GM23248 (cell line): ENCODE data around the gene PID1. TPM values are rescaled to one million over a fixed set of nuclear protein-coding genes. Genes with fewer than 3 reads are reported as not detected.

ENCODE experiments used
- DNase-seq: peaks from one replicate; pipeline ENCODE4 v3.0.0-alpha.2; 2015
- H2AFZ ChIP-seq: fragments of 200-600 bp; sonication (generic); 2 replicates; pipeline ENCODE4 v1.6.1; 2016; ENCODE audit warnings: antibody characterized with exemption
- H3F3A ChIP-seq: fragments of 200-600 bp; sonication (generic); 2 replicates; pipeline ENCODE4 v1.6.1; 2016; ENCODE audit warnings: mild to moderate bottlenecking, antibody characterized with exemption, mixed run types; ENCODE audit not compliant: insufficient read depth
- H3K27ac ChIP-seq: fragments of 200-600 bp; sonication (generic); 2 replicates; pipeline ENCODE4 v1.5.1; 2016; ENCODE audit warnings: mild to moderate bottlenecking
- H3K27me3 ChIP-seq: fragments of 200-600 bp; sonication (generic); replicated peaks from 2 replicates; pipeline ENCODE4 v1.6.1; 2016; ENCODE audit warnings: mild to moderate bottlenecking; ENCODE audit not compliant: insufficient read depth
- H3K36me3 ChIP-seq: fragments of 200-600 bp; sonication (generic); 2 replicates; pipeline ENCODE4 v1.6.1; 2016; ENCODE audit warnings: low read depth, mild to moderate bottlenecking
- H3K4me1 ChIP-seq: fragments of 200-600 bp; sonication (generic); 2 replicates; pipeline ENCODE4 v1.6.1; 2016; ENCODE audit warnings: mild to moderate bottlenecking; ENCODE audit not compliant: insufficient read depth
- H3K4me2 ChIP-seq: fragments of 200-600 bp; sonication (generic); one replicate; pipeline ENCODE4 v1.6.1; 2016; ENCODE audit warnings: mild to moderate bottlenecking; ENCODE audit not compliant: unreplicated experiment
- H3K4me3 ChIP-seq: fragments of 200-600 bp; sonication (generic); 2 replicates; pipeline ENCODE4 v1.5.1; 2016; ENCODE audit warnings: mild to moderate bottlenecking
- H3K79me2 ChIP-seq: fragments of 200-600 bp; sonication (generic); 2 replicates; pipeline ENCODE4 v1.6.1; 2016; ENCODE audit warnings: mild to moderate bottlenecking; ENCODE audit not compliant: insufficient read depth
- H3K9ac ChIP-seq: fragments of 200-600 bp; sonication (generic); 2 replicates; pipeline ENCODE4 v1.6.1; 2016; ENCODE audit warnings: mild to moderate bottlenecking
- H3K9me2 ChIP-seq: fragments of 200-600 bp; sonication (generic); 2 replicates; pipeline ENCODE4 v1.6.1; 2016; ENCODE audit warnings: mixed run types, mild to moderate bottlenecking, moderate library complexity; ENCODE audit not compliant: insufficient read depth
- H3K9me3 ChIP-seq: fragments of 200-600 bp; sonication (generic); one replicate; pipeline ENCODE4 v1.6.1; 2017; ENCODE audit warnings: low read depth
- H4K20me1 ChIP-seq: fragments of 200-600 bp; sonication (generic); 2 replicates; pipeline ENCODE4 v1.6.0; 2016; ENCODE audit not compliant: insufficient read depth
- EZH2 ChIP-seq: fragments of 200-600 bp; sonication (generic); IDR thresholded peaks from 2 replicates; pipeline ENCODE4 v1.6.1; 2018; ENCODE audit warnings: antibody characterized with exemption, mild to moderate bottlenecking; ENCODE audit not compliant: insufficient read depth, poor library complexity, severe bottlenecking
- EZH2phosphoT487 ChIP-seq: fragments of 200-600 bp; sonication (generic); IDR thresholded peaks from 2 replicates; pipeline ENCODE4 v1.6.1; 2018; ENCODE audit warnings: antibody characterized with exemption, moderate library complexity, mild to moderate bottlenecking, low read depth; ENCODE audit not compliant: insufficient read depth
- WGBS, 2 experiments: methylation state at CpG; one replicate each; pipeline ENCODE4 v1.1.6; 2015 to 2017; ENCODE audit warnings: low lambda C conversion rate in 2 of 2, low coverage in 1 of 2; ENCODE audit errors: missing lambda C conversion rate in 2 of 2; 5-methylcytosine and 5-hydroxymethylcytosine counted together
- in situ Hi-C: fragments of 300-500 bp; cut with MboI; formaldehyde crosslinking; loops from 2 replicates; pipeline ENCODE4 v1.15.0; 2020
- polyA plus RNA-seq: library from polyadenylated mRNA; unstranded; fragments of >200 nt; fragmentation: Nextera tagmentation; extraction: Ambion mirVana; gene quantifications from 2 replicates; pipeline ENCODE4 v1.2.1, GENCODE V29; 2016
- total RNA-seq: library from RNA; depleted of rRNA; stranded (reverse); fragments of >200 nt; shearing (Covaris generic); gene quantifications from 2 replicates; pipeline ENCODE4 v1.2.3, GENCODE V29; 2014

PID1 gene
- total and polyA plus RNA-seq, 2 experiments from 2014 or later: 5.9 to 8.6 TPM

DNA sequence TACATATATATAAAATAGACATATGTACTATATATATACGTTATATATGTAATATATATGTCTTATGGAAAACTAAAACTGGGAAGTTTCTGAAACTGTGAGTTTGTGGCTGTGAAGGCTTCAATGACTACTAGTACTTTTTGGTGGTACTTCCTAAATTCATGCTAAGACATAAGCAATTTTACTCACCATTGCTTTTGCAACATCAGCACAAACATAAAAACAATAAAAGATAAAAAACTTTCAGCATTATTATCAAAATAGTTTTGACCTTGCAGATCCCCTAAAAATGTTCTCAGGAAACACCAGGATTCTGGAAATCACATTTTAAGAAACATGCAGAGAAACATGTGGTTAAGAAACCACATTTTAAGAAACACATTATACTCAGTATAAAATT, 269.9 kb downstream of the PID1 start:
- Histone ChIP-seq H4K20me1 (no peaks in the 10 kb centered on the region), H3K9me3 (no peaks in the 10 kb centered on the region), H3K4me3 (no peak overlapping the region), H2AFZ (no peak overlapping the region), H3K4me2 (no peak overlapping the region), H3K36me3 (no peaks in the 10 kb centered on the region), H3F3A (no peaks in the 10 kb centered on the region), H3K9me2 (no peaks in the 10 kb centered on the region), H3K27ac (no peak overlapping the region), H3K9ac (no peak overlapping the region), H3K27me3 (no peaks in the 10 kb centered on the region), H3K79me2 (no peaks in the 10 kb centered on the region), H3K4me1 (no peaks in the 10 kb centered on the region)
- in situ Hi-C loops: no loop called here
- DNase-seq: no peak
- TF ChIP-seq EZH2 (no peak), EZH2phosphoT487 (no peak)
- 19 to 22% methylated on average over 1 of the region's 1 CpG for whole genome bisulfite sequencing, 2 experiments

DNA sequence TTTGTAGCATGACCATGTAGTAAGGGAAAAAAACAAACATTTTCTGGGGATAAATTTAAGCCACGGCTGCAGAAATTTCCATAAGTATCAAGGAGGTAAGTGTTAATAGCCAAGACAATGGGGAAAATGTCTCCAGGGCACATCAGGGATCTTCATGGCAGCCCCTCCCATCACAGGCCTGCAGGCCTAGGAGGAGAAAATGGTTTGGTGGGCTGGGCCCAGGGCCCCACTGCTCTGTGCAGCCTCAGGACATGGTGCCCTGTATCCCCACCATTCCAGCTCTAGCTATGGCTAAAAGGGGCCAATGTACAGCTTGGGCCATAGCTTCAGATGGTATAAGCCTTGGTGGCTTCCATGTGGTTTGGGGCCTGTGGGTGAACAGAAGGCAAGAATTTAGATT, 271.8 kb downstream of the PID1 start:
- Histone ChIP-seq H3K27me3 (no peaks in the 10 kb centered on the region), H3K4me3 (no peak overlapping the region), H3K79me2 (no peaks in the 10 kb centered on the region), H2AFZ (no peak overlapping the region), H3F3A (no peaks in the 10 kb centered on the region), H3K4me1 (no peaks in the 10 kb centered on the region), H4K20me1 (no peaks in the 10 kb centered on the region), H3K9me2 (no peaks in the 10 kb centered on the region), H3K36me3 (no peaks in the 10 kb centered on the region), H3K4me2 (no peak overlapping the region), H3K9me3 (no peaks in the 10 kb centered on the region), H3K9ac (no peak overlapping the region), H3K27ac (no peak overlapping the region)
- no peak for TF ChIP-seq EZH2phosphoT487
- no peak for TF ChIP-seq EZH2
- in situ Hi-C loops: no loop called here
- WGBS, 2 experiments: 35 to 42% methylated on average over 1 of the region's 1 CpG
- no peak for DNase-seq

DNA sequence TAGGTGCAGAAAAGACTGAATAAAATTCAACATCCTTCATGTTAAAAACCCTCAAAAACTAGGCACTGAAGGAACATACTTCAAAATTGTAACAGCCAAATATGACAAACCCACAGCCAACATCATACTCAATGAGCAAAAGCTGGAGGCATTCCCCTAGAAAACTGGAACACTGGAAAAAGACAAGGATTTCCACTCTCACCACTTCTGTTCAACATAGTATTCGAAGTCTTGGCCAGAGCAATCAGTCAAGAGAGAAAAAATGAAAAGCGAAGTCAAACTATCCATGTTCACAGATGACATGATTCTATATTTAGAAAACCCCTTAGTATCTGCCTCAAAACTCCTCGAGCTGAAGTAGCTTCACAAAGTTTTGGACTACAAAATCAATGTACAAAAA, 282.3 kb downstream of the PID1 start:
- H3K9ac ChIP-seq: no peak overlapping the region
- in situ Hi-C loops: no loop called here
- H3K4me2 ChIP-seq: no peak overlapping the region
- H3K9me3 ChIP-seq: no peaks in the 10 kb centered on the region
- no peaks in the 10 kb centered on the region for H3K9me2 ChIP-seq
- H3F3A ChIP-seq: no peaks in the 10 kb centered on the region
- no peaks in the 10 kb centered on the region for H3K4me1 ChIP-seq
- no peak overlapping the region for H3K4me3 ChIP-seq
- DNase-seq: no peak
- H2AFZ ChIP-seq: no peak overlapping the region
- 15 to 22% methylated on average over 3 of the region's 3 CpGs for WGBS, 2 experiments
- no peak for TF ChIP-seq EZH2phosphoT487
- TF ChIP-seq EZH2: no peak
- H4K20me1 ChIP-seq: no peaks in the 10 kb centered on the region
- no peaks in the 10 kb centered on the region for H3K36me3 ChIP-seq
- no peak overlapping the region for H3K27ac ChIP-seq
- H3K27me3 ChIP-seq: no peaks in the 10 kb centered on the region
- H3K79me2 ChIP-seq: no peaks in the 10 kb centered on the region

DNA sequence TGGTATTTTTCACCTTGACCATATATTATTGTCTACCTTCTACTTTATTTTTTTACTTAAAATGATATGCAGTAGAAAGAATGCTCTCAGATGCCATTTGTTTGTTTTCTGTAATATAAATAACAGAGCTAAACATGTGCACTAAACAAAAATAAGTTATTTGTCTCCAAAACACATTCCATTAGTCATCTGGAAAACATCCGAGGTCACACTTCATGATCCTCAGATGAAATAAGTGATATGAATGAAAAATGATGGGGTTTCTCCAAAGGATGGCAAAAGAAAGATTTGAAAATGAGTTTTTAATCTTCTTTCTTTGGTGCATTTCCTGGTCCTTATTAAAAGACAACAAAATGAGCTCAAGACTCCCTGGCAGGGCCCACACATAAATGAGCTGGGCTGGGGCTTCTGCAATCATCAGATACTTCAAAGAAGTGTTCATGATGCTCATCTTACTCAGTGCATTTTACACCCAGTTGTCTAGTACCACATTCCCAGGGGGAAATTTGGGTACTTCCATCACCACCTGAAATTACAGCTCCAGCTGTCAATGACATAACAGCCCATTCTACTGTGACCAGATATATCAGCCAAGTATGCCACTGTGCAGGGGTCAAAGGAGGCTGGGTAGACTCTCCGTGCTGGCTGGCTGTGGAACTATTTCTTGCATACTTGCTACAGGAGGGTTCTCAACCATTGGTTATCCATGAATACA, 283.5 kb downstream of the PID1 start:
- H3K9me2 ChIP-seq: no peaks in the 10 kb centered on the region
- no peak overlapping the region for H3K4me2 ChIP-seq
- H3K9me3 ChIP-seq: no peaks in the 10 kb centered on the region
- H4K20me1 ChIP-seq: no peaks in the 10 kb centered on the region
- no peak overlapping the region for H3K27ac ChIP-seq
- no peak overlapping the region for H2AFZ ChIP-seq
- H3K27me3 ChIP-seq: no peaks in the 10 kb centered on the region
- TF ChIP-seq EZH2phosphoT487 (no peak), EZH2 (no peak)
- DNase-seq: no peak
- H3K36me3 ChIP-seq: no peaks in the 10 kb centered on the region
- no peaks in the 10 kb centered on the region for H3F3A ChIP-seq
- H3K4me3 ChIP-seq: no peak overlapping the region
- no peaks in the 10 kb centered on the region for H3K79me2 ChIP-seq
- WGBS, 2 experiments: 4 to 8% methylated on average over 2 of the region's 2 CpGs
- in situ Hi-C loops: no loop called here
- no peaks in the 10 kb centered on the region for H3K4me1 ChIP-seq
- H3K9ac ChIP-seq: no peak overlapping the region
